Pons (tissue), 1 donor: ENCODE results near the gene TXNDC9.
A peak's percentile ranks its signal among the peaks of the same experiment; 100 is the strongest.
"Not testable (repeated sequence)": the region's sequence is repeated elsewhere in the genome, so short reads cannot be mapped to it uniquely, and the experiment has no call there.

Experiments used
- DNase-seq: peaks from one replicate; pipeline ENCODE4 v3.0.0-alpha.2; 2016; ENCODE audit warnings: low spot score

The TXNDC9 gene, protein sequence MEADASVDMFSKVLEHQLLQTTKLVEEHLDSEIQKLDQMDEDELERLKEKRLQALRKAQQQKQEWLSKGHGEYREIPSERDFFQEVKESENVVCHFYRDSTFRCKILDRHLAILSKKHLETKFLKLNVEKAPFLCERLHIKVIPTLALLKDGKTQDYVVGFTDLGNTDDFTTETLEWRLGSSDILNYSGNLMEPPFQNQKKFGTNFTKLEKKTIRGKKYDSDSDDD

DNA sequence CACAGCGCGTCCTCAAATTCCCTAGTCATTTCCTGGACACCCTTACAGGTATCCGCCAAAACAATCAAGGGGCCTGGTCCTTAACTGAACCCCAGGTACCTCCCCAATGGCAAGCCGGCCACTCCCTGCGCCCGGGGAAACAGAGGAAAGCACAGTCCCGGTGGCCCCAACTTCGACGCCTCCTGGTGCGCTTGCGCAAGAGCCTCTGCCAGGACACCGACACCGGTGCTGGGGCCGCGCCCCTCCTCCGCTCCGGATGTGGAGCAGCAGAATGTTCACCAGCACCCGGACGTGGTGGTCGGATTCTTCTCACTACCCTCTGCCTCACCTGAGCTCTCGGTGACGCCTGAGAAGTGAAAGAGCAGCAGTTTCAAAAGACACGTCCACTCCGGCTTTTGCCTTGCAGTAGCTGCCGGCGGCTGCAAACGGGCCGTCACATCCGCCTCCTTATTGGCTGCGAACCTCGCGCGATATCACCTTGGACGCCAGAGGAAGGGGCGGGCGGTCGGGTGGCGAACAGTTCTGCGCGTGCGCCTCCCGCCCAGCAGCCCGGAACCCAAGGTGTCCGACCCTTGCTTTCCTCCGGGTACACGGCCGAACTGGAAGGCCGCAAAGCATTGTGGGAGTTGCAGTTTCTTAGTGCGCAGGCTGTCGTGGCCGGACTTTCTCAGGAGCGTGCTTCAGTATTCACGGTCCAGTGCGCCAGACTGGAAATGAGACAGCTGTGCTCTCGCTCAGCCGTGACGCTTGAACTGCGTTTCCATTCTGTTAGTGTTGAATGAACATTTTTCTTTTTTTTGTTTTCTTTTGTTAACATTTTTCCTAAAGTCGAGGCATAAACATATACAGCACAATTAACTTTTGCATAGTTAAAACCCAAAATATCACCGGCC is at the start of gene TXNDC9:
TXNDC9 (minus strand) TSS at position 423 of the 893 bp plus-strand sequence. CDS start 3,123 bp downstream, outside the sequence.
- DNase-seq = peak; percentile 99

DNA sequence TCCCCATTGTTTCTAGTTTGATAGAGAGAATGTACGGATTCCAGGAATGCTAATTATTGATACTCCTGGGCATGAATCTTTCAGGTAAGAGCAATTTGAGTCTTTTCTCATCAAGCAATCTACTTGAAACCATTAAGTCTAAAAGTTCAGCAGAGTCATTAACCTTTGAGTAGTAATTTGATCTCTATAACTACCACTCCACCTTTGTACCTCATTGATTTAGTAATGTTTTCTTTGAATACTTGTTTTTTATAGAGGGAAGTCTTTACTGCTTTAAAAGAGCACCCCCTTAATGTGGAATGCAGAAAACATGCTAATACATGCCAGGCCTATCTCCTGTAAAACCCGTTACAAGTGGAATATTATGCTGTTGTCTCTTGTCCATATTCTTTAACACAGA is 46.0 kb upstream of the TXNDC9 start:
- no peak for DNase-seq

DNA sequence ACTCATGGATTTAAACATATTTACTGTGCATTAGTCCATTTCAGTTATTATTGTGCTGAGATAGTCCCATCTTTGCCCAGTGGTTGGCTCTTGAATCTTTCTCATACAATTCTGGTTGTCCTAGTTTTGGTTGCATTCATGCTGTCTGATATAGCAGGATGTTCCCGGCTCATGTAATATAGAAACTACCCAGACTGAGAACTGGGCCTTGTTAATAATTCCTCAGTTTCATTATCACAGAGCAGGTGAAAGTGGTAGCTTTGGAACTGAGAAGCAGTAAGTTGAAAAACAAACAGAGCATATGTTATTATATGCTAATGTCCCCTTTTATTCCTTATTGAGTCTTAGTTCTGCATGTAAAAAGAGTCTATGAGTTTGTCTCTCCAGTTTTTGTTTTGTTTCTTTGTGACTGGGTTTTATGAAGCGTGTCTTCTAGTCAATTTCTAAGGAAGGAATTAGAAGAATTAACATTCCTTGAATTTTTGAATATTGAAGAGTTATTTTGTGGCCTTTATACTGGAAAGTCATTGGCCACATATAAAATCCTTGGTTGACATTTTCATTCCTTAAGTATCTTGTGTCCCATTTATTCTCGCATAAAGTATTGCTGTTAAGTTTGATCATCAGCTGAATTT is 44.4 kb upstream of the TXNDC9 start:
- no peak for DNase-seq

DNA sequence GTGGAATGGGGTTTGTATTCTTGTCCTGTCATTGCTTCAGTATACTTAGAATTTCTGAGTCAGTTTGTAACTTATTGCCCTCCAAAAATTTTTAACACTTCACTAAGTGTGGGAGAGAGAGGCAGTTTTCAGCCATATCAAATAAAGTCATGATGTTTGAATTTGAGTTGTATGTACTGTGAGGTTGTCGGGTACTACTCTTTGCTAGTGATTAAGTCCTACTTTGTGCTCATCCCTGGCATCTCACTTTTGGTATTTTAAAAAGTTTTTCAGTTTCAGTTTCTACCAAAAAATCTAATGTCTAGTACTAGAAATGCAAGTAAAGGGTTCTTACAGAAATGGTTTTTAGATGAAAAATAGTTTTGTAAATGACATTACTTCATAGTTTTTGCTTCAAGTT is 41.7 kb upstream of the TXNDC9 start:
- no peak for DNase-seq

DNA sequence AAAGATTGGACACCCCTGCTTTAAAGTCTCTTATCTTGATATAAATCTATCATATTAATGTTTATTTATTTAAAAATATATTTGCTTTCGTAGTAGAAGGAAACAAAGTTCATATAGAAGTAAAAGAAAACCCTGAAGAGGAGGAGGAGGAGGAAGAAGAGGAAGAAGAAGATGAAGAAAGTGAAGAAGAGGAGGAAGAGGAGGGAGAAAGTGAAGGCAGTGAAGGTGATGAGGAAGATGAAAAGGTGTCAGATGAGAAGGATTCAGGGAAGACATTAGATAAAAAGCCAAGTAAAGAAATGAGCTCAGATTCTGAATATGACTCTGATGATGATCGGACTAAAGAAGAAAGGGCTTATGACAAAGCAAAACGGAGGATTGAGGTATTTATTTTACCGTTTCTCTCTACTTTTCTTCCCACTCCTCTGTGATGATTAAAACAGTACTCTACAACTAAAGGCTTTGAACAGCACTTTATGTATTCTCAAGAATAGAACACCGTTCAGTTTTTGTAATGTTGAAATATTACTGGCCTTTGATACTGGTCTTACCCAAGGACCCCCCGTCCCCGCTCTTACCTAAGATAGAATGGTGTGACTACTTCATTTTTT is 40.2 kb upstream of the TXNDC9 start:
- DNase-seq = no peak

DNA sequence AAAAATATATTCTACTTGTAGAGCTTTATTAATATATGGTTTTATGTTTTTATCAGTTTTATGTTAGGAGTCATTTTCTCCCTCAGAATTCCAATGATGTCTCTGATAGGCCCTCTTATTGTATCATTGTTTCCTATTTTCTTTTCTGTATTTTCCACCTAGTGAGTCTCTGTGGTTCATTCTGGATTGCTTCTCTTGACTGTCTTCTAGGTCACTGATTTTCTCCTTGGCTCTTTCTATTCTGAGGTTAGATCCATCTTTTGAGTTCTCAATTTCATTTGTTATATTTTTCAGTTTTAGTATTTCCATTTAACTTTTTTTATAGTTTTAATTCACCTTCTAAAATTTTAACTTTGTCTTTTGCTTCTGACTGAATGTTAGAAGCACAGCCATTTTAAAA is 38.6 kb upstream of the TXNDC9 start:
- DNase-seq = no peak

DNA sequence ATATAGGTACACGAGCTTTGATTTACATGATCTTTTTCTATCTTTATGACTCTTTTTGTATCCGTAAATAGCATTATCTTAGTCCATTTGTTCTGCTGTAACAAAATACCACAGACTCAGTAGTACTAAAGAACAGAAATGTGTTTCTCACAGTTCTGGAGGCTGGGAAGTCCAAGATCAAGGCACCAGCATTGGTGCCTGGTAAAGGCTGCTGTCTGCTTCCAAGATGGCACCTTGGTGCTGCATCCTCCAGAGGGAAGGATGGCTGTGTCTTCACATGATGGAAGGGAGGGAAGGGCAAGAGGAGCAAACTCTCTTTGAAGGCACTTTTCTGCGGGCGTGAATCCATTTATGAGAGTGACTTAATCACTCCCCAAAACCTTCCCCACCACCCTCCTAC is 37.0 kb upstream of the TXNDC9 start:
- DNase-seq = no peak

DNA sequence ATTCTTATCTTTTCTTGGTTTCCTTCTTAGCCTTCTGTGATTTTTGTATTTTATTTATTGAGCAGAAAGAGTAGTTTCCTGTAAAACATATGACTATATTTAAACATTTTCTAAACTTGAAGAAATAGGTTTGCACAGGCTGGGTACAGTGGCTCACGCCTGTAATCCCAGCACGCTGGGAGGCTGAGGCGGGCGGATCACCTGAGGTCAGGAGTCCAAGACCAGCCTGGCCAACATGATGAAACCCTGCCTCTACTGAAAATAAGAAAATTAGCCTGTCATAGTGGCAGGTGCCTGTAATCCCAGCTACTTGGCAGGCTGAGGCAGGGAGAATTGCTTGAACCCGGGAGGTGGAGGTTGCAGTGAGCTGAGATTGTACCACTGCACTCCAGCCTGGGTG is 32.7 kb upstream of the TXNDC9 start:
- DNase-seq = not testable (repeated sequence)

DNA sequence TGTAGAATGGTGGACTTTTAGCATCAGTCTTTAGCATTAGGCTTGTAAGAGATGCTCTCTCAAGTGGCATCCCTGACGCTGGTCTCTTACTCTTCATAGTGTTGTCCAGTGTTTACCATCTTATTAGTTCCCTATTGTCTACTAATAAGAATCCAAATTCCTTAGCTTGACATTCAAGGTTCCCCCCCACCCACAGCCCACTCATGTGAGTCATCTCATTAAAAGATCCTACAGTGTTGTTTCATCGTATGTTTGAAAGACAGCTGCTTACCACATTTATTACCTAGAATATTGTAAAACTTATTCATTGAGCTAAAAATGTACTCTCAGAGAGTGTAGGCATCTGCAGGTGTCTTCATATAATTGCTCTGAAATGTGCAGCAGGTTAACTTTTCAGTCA is 29.5 kb upstream of the TXNDC9 start:
- no peak for DNase-seq

DNA sequence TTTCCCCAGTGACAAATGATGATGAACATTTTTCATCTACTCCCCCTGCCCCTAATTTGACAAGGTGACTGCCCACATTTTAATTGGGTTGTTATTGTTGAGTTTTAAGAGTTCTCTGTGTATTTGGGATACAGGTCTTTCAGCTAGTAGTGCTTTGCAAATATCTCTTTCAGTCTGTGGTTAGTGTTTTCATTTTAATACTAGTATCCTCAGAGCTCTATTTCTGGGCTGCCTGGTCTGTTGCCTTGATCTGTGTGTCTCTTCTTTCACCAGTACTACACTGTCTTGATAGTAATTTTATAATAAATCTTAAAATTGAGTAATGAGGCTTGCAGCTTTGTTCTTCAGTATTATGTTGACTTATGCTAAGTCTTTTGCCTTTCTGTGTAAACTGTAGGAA is 20.7 kb upstream of the TXNDC9 start:
- no peak for DNase-seq

DNA sequence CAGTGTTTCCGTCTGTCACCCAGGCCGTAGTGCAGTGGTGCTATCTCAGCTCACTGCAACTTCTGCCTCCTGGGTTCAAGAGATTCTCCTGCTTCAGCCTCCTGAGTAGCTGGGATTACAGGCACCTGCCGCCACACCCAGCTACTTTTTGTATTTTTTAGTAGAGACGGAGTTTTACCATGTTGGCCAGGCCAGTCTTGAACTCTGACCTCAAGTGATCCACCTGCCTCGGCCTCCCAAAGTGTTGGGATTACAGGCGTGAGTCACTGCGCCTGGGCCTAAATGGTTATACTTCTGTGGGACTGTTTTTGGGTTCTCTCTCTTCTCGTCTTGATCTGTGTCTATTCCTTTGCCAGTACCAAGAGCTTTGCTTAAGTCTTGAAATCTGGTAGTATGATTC is 18.7 kb upstream of the TXNDC9 start:
- DNase-seq = not testable (repeated sequence)

DNA sequence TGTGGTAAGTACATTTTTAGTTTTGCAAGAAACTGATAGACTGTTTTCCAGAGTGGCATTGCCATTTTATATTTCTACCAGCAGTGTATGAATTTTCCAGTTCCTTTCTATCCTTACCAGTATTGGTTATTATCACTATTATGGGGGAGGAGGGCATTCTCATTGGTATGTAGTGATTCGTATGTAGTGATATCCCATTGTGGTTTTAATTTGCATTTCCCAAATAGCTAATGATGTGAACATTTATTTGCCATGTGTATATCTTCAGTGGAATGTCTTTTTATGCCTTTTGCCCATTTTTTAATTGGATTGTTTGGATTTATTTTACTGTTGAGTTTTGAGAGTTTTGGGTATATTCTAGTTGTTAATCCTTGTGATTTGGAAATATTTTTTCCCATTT is 17.9 kb upstream of the TXNDC9 start:
- DNase-seq = no peak

DNA sequence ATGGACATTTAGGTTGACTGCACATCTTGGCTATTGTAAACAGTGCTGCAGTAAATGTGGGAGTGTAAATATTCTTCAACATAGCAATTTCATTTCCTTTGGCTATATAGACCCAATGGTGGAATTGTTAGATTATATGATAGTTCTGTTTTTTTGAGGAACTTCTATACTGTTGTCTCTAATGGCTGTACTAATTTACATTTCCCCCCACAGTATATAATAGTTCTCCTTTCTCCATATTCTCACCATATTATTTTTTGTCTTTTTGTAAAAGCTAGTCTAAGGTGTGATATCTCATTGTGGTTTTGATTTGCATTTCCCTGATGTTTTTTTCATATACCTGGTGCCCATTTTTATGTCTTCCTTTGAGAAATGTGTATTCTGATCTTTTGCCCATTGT is 14.1 kb upstream of the TXNDC9 start:
- no peak for DNase-seq

DNA sequence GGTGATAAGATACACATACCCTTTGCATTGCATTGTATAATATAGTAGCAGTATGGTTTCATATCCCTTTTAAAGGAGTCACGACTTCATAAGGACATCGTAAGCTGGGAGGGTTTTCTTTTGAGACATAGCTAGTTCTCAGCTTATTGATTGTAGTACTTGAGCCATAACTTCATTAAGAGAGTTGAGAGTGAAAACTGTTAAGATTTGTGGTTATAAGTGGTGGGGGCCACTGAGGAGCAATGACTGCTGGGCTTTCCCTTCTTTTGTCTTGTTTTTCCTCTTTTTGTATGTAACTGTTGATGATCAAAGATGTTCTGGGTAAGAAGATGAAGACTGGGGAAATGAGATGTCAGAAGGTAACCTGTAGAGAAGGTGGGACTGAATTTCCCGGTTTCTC is 12.0 kb upstream of the TXNDC9 start:
- no peak for DNase-seq

DNA sequence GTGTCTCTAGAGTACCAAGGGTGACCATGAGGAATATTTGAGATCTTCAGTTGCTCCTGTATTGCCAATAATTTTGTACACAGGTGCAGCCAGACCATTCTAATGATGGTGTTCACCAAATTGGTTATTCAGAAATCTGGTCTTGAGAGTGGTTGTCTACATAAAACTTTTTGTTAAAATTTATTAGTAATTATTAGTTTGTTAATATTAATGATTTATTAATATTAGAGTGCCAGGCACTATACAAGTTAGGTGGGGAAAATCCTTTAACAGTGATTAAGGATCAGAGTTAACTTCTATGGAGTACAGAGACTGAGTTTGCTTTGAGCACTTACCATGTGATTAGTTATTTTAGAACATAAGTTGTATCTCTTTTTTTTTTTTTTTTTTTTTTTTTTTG is 10.1 kb upstream of the TXNDC9 start:
- no peak for DNase-seq

DNA sequence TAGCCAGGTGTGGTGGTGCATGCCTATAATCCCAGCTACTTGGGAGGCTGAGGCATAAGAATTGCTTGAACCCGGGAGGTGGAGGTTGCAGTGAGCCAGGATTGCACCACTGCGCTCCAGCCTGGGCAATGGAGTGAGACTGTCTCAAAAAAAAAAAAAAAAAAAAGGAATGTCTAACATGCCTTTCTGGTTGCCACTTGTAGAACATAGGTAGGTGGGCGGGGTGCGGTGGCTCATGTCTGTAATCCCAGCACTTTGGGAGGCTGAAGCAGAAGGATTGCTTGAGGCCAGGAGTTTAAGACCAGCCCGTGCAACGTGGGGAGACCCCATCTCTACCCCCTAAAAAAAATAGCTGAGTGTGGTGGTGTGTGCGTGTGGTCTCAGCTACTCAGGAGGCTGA is 9.3 kb upstream of the TXNDC9 start:
- DNase-seq = not testable (repeated sequence)

DNA sequence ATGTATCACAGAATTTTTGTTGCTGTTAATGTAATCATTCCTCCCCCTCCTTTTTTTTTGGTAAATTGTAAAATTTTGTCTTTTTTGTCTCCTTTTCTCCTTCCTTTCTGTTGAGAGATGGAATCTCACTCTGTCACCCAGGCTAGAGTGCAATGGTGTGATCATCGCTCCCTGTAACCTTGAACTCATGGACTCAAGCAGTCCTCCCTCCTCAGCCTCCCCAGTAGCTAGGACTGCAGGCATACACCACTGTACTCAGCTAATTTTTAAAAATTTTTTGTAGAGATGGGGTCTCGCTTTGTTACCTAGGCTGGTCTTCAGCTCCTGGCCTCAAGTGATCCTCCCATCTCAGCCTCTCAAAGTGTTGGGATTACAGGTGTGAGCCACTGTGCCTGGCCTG is 6.4 kb upstream of the TXNDC9 start:
- DNase-seq = no peak

DNA sequence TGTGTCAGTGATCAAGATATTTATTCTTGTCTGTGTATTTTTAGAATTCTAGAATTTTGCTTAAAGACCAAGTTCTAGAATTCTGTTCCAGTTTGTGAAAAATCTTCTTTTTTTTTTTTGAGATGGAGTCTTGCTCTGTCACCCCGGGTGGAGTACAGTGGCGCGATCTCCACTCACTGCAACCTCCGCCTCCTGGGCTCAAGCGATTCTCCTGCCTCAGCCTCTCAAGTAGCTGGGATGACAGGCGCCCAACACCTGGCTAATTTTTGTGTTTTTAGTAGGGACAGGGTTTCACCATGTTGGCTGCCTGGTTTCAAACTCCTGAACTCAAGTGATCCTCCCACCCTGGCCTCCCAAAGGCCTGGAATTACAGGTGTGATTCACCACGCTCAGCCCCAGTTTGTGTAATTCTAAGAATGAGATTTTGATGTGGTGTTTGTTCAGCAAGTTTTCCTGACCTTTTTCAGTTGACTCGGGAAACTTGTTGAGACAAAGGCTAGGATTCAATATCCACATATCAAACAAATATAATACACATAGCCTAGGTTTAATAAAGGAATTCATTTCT is 4.6 kb upstream of the TXNDC9 start:
- no peak for DNase-seq

DNA sequence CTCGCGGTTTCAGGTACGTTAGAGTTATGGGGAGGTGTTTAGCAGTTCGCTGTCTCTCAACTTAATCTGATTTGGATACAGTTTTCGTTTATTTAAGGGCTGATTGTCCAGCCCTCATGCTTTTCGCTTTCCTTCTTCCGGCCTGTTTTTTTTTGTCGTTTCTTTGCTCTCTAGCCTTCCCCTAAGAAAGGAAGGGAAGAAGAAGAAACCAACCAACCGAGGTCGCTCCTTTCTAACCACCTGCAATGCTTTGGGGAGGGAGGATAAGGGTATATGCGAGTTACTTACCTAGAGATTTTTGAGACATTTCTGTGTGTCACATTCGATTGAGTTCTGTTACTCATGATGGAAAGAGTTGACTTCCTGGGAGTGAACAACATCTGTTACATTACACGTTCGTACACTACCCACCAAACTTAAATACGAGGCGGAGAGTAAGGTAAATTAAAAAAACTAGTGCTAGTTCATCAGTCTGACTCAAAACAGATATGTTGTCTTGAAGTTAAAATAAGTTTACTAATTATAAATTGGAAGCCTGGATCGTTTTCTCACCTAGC is 2.0 kb upstream of the TXNDC9 start:
- DNase-seq = peak; percentile 3

DNA sequence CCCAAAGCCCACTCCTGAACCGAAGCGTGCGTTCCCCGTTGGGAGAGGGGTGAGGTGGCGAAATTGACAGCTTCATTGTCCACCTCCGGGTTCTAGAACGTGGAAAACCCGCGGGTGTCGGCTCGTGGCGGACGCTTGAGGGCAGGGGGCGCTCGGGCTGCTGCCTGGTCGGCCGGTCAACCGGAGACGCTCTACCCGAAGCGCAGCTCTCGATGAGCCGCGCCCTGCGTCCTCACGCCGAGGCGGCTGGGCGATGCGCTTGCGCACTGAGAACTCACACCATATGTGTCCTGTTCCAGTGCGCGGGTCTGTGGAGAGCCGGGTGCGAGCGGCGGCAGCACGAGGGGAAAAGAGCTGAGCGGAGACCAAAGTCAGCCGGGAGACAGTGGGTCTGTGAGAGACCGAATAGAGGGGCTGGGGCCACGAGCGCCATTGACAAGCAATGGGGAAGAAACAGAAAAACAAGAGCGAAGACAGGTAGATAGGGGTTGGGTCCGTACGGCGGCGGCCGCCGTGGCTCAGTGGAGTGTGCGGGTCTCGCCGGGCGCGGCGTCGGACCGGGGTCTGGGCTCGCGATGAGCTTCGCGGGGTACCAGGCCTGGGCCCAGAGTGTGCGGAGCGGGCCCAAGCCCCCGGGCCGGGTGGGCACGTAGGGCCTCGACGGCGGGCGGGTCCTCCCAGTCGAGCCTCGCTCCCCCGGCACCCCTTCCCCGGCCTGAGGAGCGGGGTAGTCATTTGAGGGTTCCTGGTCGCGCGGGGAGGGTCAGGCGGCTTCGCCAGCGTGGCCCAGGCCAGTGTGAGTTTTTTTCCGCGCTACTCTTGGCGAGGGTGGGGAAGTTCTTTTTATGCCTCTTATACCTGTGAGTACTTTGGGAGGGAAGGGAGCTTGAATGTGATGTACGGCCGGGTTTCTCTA is 1.2 kb upstream of the TXNDC9 start, which contains the start of gene EIF5B:
EIF5B (plus strand) TSS at position 277 of the 916 bp plus-strand sequence; CDS start at position 443, 166 bp downstream.
- DNase-seq = peak; percentile 98

DNA sequence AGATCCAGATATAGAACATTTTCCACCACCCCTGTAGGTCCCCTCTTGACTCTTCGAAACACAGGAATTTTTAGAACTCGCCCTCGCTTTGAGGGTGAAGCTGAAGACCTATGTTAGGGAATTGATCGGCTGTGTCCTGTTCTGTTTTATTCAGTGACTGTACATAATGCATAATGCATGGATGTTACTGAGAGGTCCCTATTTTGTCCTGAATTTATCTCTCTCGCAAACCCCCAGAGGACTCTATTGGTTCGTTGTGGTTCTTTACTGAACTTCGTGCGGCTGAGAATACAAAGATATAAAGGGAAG is 625 bp upstream of the TXNDC9 start:
- DNase-seq = no peak
